Measurements from ENCODE around the gene FAM117A.

FAM117A gene

GRCh38 chr17:49763735-49764558, at the start of gene FAM117A:
Gene FAM117A (minus strand): TSS chr17:49764131. CDS start chr17:49764087, 44 bp downstream.
- peak; percentile 97 for DNase-seq

GRCh38 chr17:49809056-49809455, 45.1 kb upstream of the FAM117A start:
- no peak for DNase-seq

- no peak for DNase-seq
These were observed 34.8 kb upstream of the FAM117A start for GRCh38 chr17:49798738-49799137.

- no peak for DNase-seq
These were observed 34.3 kb upstream of the FAM117A start for GRCh38 chr17:49798182-49798581.

- DNase-seq: no peak
These were observed 31.4 kb upstream of the FAM117A start for GRCh38 chr17:49795372-49795771.

GRCh38 chr17:49793309-49793708, 29.4 kb upstream of the FAM117A start:
- DNase-seq: no peak

GRCh38 chr17:49789243-49789578, 25.3 kb upstream of the FAM117A start:
- DNase-seq: no peak

- DNase-seq: peak; percentile 99
These were observed 24.7 kb upstream of the FAM117A start, which contains the start of gene KAT7 for GRCh38 chr17:49788478-49789242. Gene KAT7 (plus strand): TSS chr17:49788681. CDS start chr17:49788835, 154 bp downstream.

GRCh38 chr17:49787884-49788477, 24.1 kb upstream of the FAM117A start:
- no peak for DNase-seq

- no peak for DNase-seq
These were observed 20.7 kb upstream of the FAM117A start for GRCh38 chr17:49784636-49785035.

- DNase-seq: no peak
These were observed 19.9 kb upstream of the FAM117A start for GRCh38 chr17:49783791-49784190.

- no peak for DNase-seq
These were observed 19.3 kb upstream of the FAM117A start for GRCh38 chr17:49783071-49783715.

- DNase-seq: peak; percentile 67
These were observed 15.9 kb upstream of the FAM117A start for GRCh38 chr17:49779739-49780231.

GRCh38 chr17:49779156-49779738, 15.3 kb upstream of the FAM117A start:
- no peak for DNase-seq

- DNase-seq: no peak
These were observed 13.6 kb upstream of the FAM117A start for GRCh38 chr17:49777563-49777962.

GRCh38 chr17:49776551-49777300, 12.8 kb upstream of the FAM117A start:
- no peak for DNase-seq

GRCh38 chr17:49775546-49776260, 11.8 kb upstream of the FAM117A start:
- DNase-seq: no peak

GRCh38 chr17:49766918-49767530, 3.1 kb upstream of the FAM117A start:
- no peak for DNase-seq

GRCh38 chr17:49764559-49765180, 739 bp upstream of the FAM117A start:
- no peak for DNase-seq
